OCI-M2 (cell line): Measurements from ENCODE around the gene ADAMTSL4.

Source experiments
- DNase-seq: peaks from one replicate; lab custom pipeline; 2025; ENCODE audit not compliant: unreplicated experiment; lab: John Stamatoyannopoulos, UW

ADAMTSL4 gene

GRCh38 chr1:150548632-150549495 is at the start of gene ADAMTSL4:
TSS of gene ADAMTSL4 (plus strand) at chr1:150549408. CDS start at chr1:150552289, 2,881 bp downstream.
- no peak for DNase-seq

GRCh38 chr1:150505431-150505830 is 43.8 kb upstream of the ADAMTSL4 start:
- DNase-seq: no peak

GRCh38 chr1:150507912-150508864 is 41.0 kb upstream of the ADAMTSL4 start, which contains the start of gene ECM1:
TSS of gene ECM1 (plus strand) at chr1:150508109. CDS start at chr1:150508210, 101 bp downstream.
- DNase-seq: no peak

- no peak for DNase-seq
These were observed 40.2 kb upstream of the ADAMTSL4 start for GRCh38 chr1:150508982-150509381.

GRCh38 chr1:150511551-150511950 is 37.7 kb upstream of the ADAMTSL4 start:
- DNase-seq: no peak

- DNase-seq: no peak
These were observed 37.1 kb upstream of the ADAMTSL4 start for GRCh38 chr1:150511985-150512660.

GRCh38 chr1:150512846-150513245 is 36.4 kb upstream of the ADAMTSL4 start:
- no peak for DNase-seq

GRCh38 chr1:150513351-150513791 is 35.8 kb upstream of the ADAMTSL4 start:
- no peak for DNase-seq

- no peak for DNase-seq
These were observed 34.9 kb upstream of the ADAMTSL4 start for GRCh38 chr1:150514260-150514659.

- DNase-seq: no peak
These were observed 34.3 kb upstream of the ADAMTSL4 start for GRCh38 chr1:150514913-150515327.

GRCh38 chr1:150515328-150516049 is 33.7 kb upstream of the ADAMTSL4 start, which contains the start of gene FALEC:
TSS of gene FALEC (plus strand) at chr1:150515752.
- peak; percentile 69 for DNase-seq

GRCh38 chr1:150516050-150516591 is 33.1 kb upstream of the ADAMTSL4 start:
- DNase-seq: no peak

- DNase-seq: no peak
These were observed 32.6 kb upstream of the ADAMTSL4 start for GRCh38 chr1:150516616-150517015.

- no peak for DNase-seq
These were observed 27.8 kb upstream of the ADAMTSL4 start for GRCh38 chr1:150521196-150521968.

GRCh38 chr1:150525348-150525747 is 23.9 kb upstream of the ADAMTSL4 start:
- DNase-seq: no peak

GRCh38 chr1:150528196-150528595 is 21.0 kb upstream of the ADAMTSL4 start:
- DNase-seq: no peak

GRCh38 chr1:150529017-150529416 is 20.2 kb upstream of the ADAMTSL4 start:
- no peak for DNase-seq

- no peak for DNase-seq
These were observed 18.6 kb upstream of the ADAMTSL4 start for GRCh38 chr1:150530491-150531159.

- no peak for DNase-seq
These were observed 16.3 kb upstream of the ADAMTSL4 start for GRCh38 chr1:150532860-150533259.
